Lower lobe of right lung (tissue), 2 donors: ENCODE results near the gene WDR27. TPM values are rescaled to one million over a fixed set of nuclear protein-coding genes. Genes with fewer than 3 reads are reported as not detected.

ENCODE experiments used
- ATAC-seq, 2 donors: fragments of 200-7000 bp; cut with Tn5 transposase; one replicate each; pipeline ENCODE4 v1.9.1; 2020 to 2022; ENCODE audit warnings: mild to moderate bottlenecking in 2 of 2, moderate library complexity in 2 of 2
- DNase-seq: peaks from one replicate; pipeline ENCODE4 v3.0.0-alpha.2; 2020
- H3K27ac ChIP-seq: fragments of 200-600 bp; one replicate; pipeline ENCODE4 v1.8.0; 2022
- H3K27me3 ChIP-seq: fragments of 200-600 bp; one replicate; pipeline ENCODE4 v1.8.0; 2022; ENCODE audit warnings: low read depth
- H3K36me3 ChIP-seq: fragments of 200-600 bp; one replicate; pipeline ENCODE4 v1.8.0; 2022; ENCODE audit warnings: mild to moderate bottlenecking
- H3K4me1 ChIP-seq: fragments of 200-600 bp; one replicate; pipeline ENCODE4 v1.8.0; 2022
- H3K4me3 ChIP-seq: fragments of 200-600 bp; one replicate; pipeline ENCODE4 v1.8.0; 2022; ENCODE audit warnings: mild to moderate bottlenecking
- H3K9me3 ChIP-seq: fragments of 200-600 bp; one replicate; pipeline ENCODE4 v1.8.0; 2022
- CTCF ChIP-seq: fragments of 200-600 bp; IDR thresholded peaks from one replicate; pipeline ENCODE4 v1.8.0; 2022; ENCODE audit warnings: antibody characterized with exemption, mild to moderate bottlenecking
- intact Hi-C: fragments of 100-400 bp; cut with DNase I; formaldehyde crosslinking; loops from one replicate; pipeline ENCODE4 v1.11.0; 2022
- total RNA-seq: library from RNA; stranded (reverse); fragmentation: NEBNext Ultra II Directional; extraction: Animal tissue kit (Norgen Biotek cat#: 25700); gene quantifications from one replicate; pipeline ENCODE4 v1.2.1, GENCODE V29; 2021
- donor health status: DM: no; HTN: yes; CAD: no; lungs with severe emphysema.

The WDR27 gene
- total RNA-seq, 1 donor from 2014 or later = 38.0 TPM

- no peaks in the 10 kb centered on the region for H3K9me3 ChIP-seq
- TF ChIP-seq CTCF = no peak
- no peaks in the 10 kb centered on the region for H3K36me3 ChIP-seq
- ATAC-seq = no peak
- H3K27me3 ChIP-seq = no peaks in the 10 kb centered on the region
- H3K27ac ChIP-seq = no peak overlapping the region
- H3K4me1 ChIP-seq = no peaks in the 10 kb centered on the region
- H3K4me3 ChIP-seq = no peak overlapping the region
- intact Hi-C loops = no loop called here
- no peak for DNase-seq
These were observed 130.5 kb downstream of the WDR27 start for GRCh38 chr6:169571123-169571962.

DNA sequence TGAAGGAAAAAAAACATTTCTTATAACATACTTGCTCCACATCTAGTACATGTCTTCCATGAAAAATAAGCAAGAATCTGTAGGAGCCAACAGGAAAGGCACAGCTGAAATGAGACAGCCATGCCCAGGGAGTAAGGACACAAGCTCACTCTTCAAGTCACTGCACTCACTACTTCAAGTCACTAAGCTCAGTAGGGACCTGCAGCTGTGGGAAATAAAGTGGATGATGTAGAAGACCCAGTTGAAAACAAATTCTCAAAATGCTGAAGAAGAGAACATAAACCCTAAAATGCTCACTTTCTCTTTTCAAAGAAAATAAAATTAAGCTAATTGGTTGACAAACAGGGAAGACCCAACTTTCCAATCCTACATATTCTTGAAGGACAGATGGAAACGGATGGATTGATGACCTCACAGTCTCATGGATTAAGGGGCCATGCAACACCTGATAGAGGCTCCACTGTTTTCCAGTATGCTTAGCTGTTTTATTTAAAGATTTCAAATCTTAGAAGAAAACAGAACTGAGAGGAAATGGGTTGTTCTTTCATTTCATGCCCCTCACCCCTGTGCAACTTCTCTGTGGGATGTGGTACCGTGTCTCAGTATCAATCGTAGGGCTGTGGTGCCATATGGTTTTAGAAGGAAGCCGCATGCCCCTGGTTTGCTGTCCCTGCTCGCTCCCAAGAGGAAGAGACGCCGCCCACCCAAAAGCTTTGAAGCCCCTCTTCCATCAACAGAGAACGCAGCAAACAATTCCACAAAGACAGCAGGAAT is 133.3 kb downstream of the WDR27 start:
- H3K27ac ChIP-seq = no peak overlapping the region
- no peaks in the 10 kb centered on the region for H3K4me1 ChIP-seq
- H3K9me3 ChIP-seq = no peaks in the 10 kb centered on the region
- TF ChIP-seq CTCF = no peak
- H3K36me3 ChIP-seq = no peaks in the 10 kb centered on the region
- intact Hi-C loops = no loop called here
- ATAC-seq (no peak), DNase-seq (no peak)
- H3K27me3 ChIP-seq = no peaks in the 10 kb centered on the region
- no peak overlapping the region for H3K4me3 ChIP-seq

GRCh38 chr6:169567819-169568218 is 134.0 kb downstream of the WDR27 start:
- intact Hi-C loops = no loop called here
- no peaks in the 10 kb centered on the region for H3K9me3 ChIP-seq
- no peak for TF ChIP-seq CTCF

DNA sequence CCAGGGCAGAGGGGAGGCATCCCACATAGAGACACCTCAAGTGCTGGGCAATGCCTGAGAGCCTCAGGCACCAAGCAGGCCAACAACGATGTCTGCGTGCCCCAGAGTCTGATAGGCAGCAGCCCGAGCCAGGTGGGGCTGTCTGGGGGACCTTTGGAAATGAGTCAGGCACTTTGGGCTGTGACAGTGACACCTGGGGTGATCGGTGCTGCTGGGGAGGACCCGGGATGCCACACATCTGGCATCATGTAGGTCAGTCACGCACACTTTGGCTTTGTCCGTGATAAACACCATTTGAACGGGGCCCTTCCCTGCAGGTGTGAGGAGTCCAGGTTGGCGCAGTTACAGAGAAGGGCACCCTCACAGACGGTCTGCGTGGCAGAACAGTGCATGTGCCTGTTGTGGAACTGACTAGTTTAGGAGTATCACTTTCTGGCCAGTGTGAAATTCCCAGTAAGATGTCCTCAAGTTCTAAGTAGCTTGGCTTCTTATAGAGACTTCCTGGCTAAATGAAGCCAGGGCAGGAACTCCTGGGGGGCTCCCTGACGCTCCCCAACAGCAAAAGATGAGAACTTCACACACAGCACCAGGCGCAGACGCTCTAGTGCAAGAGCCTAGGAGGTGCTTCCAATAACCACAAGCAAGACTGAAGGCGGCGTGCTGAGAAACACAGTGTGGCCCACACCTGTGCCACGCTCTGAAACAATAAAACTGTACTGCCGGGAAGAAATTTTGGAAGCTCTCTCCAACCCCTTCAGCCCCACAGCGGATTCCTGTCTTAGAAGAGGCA is 134.7 kb downstream of the WDR27 start:
- ATAC-seq (no peak), DNase-seq (no peak)
- Histone ChIP-seq H3K9me3 (no peaks in the 10 kb centered on the region), H3K4me3 (no peak overlapping the region), H3K36me3 (no peaks in the 10 kb centered on the region), H3K27ac (no peak overlapping the region), H3K4me1 (no peaks in the 10 kb centered on the region), H3K27me3 (no peaks in the 10 kb centered on the region)
- TF ChIP-seq CTCF = no peak
- intact Hi-C loops = no loop called here

More at GRCh38 chr6:169567819-169568218, 134.0 kb downstream of the WDR27 start:
- no peak overlapping the region for H3K27ac ChIP-seq
- ATAC-seq (no peak), DNase-seq (no peak)
- no peaks in the 10 kb centered on the region for H3K4me1 ChIP-seq
- H3K4me3 ChIP-seq = no peak overlapping the region
- H3K36me3 ChIP-seq = no peaks in the 10 kb centered on the region
- H3K27me3 ChIP-seq = no peaks in the 10 kb centered on the region

DNA sequence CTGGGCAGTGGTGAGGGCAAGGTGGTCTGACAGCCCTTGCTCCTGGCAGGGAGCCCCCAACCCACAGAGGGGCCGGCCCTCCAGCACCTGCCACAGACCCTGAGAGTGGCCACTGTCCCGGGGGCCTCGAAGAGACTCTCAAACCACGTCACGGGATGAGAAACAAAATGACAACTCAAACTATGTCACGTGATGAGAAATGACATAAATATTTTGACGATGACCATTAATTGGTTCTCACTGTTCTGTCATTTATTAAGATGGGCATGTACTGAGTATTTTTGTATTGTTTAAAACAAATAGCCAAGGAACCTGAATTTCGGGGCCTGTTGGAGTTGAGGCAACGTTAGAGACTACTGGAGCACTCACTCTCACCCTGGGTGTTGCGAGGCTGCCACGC is 135.5 kb downstream of the WDR27 start:
- ATAC-seq = no peak
- no peak for TF ChIP-seq CTCF

More for the DNA sequence above, 135.5 kb downstream of the WDR27 start:
- Histone ChIP-seq H3K4me1 (no peaks in the 10 kb centered on the region), H3K36me3 (no peaks in the 10 kb centered on the region), H3K4me3 (no peak overlapping the region), H3K27me3 (no peaks in the 10 kb centered on the region), H3K9me3 (no peaks in the 10 kb centered on the region), H3K27ac (no peak overlapping the region)
- intact Hi-C loops = no loop called here
- no peak for DNase-seq
